GM23338 (cell line): ENCODE data around the gene TMEM191B. TPM values are rescaled to one million over a fixed set of nuclear protein-coding genes. Genes with fewer than 3 reads are reported as not detected.
"Not testable (repeated sequence)": the region's sequence is repeated elsewhere in the genome, so short reads cannot be mapped to it uniquely, and the experiment has no call there.

Source experiments
- ATAC-seq: fragments of 200-7000 bp; cut with Tn5 transposase; 3 replicates; pipeline ENCODE4 v1.9.1; 2020
- DNase-seq: peaks from one replicate; pipeline ENCODE4 v3.0.0-alpha.2; 2015; ENCODE audit warnings: low spot score
- H2AFZ ChIP-seq: fragments of 200-600 bp; sonication (generic); 2 replicates; pipeline ENCODE4 v1.8.0; 2016; ENCODE audit warnings: antibody characterized with exemption, mild to moderate bottlenecking, moderate library complexity
- H3F3A ChIP-seq: fragments of 200-600 bp; sonication (generic); replicated peaks from 2 replicates; pipeline ENCODE4 v1.8.0; 2017; ENCODE audit warnings: antibody characterized with exemption, mixed run types, low read depth
- H3K27ac ChIP-seq: fragments of 200-600 bp; sonication (generic); 2 replicates; pipeline ENCODE4 v1.6.1; 2016; ENCODE audit warnings: low read depth
- H3K27me3 ChIP-seq: fragments of 200-600 bp; sonication (generic); 2 replicates; pipeline ENCODE4 v1.8.0; 2016; ENCODE audit warnings: mild to moderate bottlenecking, mixed run types, moderate library complexity; ENCODE audit not compliant: insufficient read depth
- H3K36me3 ChIP-seq: fragments of 200-600 bp; sonication (generic); 2 replicates; pipeline ENCODE4 v1.8.0; 2016; ENCODE audit warnings: mild to moderate bottlenecking; ENCODE audit not compliant: insufficient read depth
- H3K4me1 ChIP-seq: fragments of 200-600 bp; sonication (generic); 2 replicates; pipeline ENCODE4 v1.8.0; 2016; ENCODE audit warnings: mild to moderate bottlenecking, moderate library complexity; ENCODE audit not compliant: insufficient read depth
- H3K4me2 ChIP-seq: fragments of 200-600 bp; sonication (generic); 2 replicates; pipeline ENCODE4 v1.7.1; 2017; ENCODE audit warnings: mixed run types
- H3K4me3 ChIP-seq: fragments of 200-600 bp; sonication (generic); 2 replicates; pipeline ENCODE4 v1.6.1; 2016; ENCODE audit warnings: mixed run types
- H3K79me2 ChIP-seq: fragments of 200-600 bp; sonication (generic); replicated peaks from 2 replicates; pipeline ENCODE4 v1.8.0; 2017; ENCODE audit warnings: mild to moderate bottlenecking; ENCODE audit not compliant: insufficient read depth
- H3K9me2 ChIP-seq: fragments of 200-600 bp; sonication (generic); 2 replicates; pipeline ENCODE4 v1.8.0; 2017; ENCODE audit not compliant: insufficient read depth
- H4K20me1 ChIP-seq: fragments of 200-600 bp; sonication (generic); replicated peaks from 2 replicates; pipeline ENCODE4 v1.8.0; 2017; ENCODE audit warnings: mild to moderate bottlenecking; ENCODE audit not compliant: insufficient read depth
- H3K27ac Mint-ChIP-seq: 2 replicates; pipeline ENCODE4 v1.8.0; 2020; ENCODE audit warnings: inconsistent platforms, mild to moderate bottlenecking, moderate library complexity, mixed read lengths
- H3K27me3 Mint-ChIP-seq: 3 replicates; pipeline ENCODE4 v1.8.0; 2022; ENCODE audit warnings: low read depth, mild to moderate bottlenecking, moderate library complexity, mixed read lengths, inconsistent platforms; ENCODE audit not compliant: insufficient read depth, poor library complexity
- H3K36me3 Mint-ChIP-seq: 3 replicates; pipeline ENCODE4 v1.8.0; 2021; ENCODE audit warnings: low read depth, mild to moderate bottlenecking, inconsistent platforms, moderate library complexity, mixed read lengths
- H3K4me1 Mint-ChIP-seq: 3 replicates; pipeline ENCODE4 v1.8.0; 2020; ENCODE audit warnings: mild to moderate bottlenecking, inconsistent platforms, mixed read lengths
- H3K4me3 Mint-ChIP-seq: 3 replicates; pipeline ENCODE4 v1.8.0; 2021; ENCODE audit warnings: moderate library complexity, mild to moderate bottlenecking, inconsistent platforms, mixed read lengths
- H3K9me3 Mint-ChIP-seq: 3 replicates; pipeline ENCODE4 v1.8.0; 2020; ENCODE audit warnings: moderate library complexity, mild to moderate bottlenecking, inconsistent platforms, mixed read lengths
- polyA plus RNA-seq: library from polyadenylated mRNA; unstranded; fragments of >200 nt; fragmentation: Nextera tagmentation; extraction: Ambion mirVana; gene quantifications from 2 replicates; pipeline ENCODE4 v1.2.1, GENCODE V29; 2016
- total RNA-seq: library from RNA; depleted of rRNA; stranded (reverse); fragments of >200 nt; shearing (Covaris generic); gene quantifications from 2 replicates; pipeline ENCODE4 v1.2.3, GENCODE V29; 2014

TMEM191B gene
- total and polyA plus RNA-seq, 2 experiments from 2014 or later: 3.6 to 5.3 TPM

DNA sequence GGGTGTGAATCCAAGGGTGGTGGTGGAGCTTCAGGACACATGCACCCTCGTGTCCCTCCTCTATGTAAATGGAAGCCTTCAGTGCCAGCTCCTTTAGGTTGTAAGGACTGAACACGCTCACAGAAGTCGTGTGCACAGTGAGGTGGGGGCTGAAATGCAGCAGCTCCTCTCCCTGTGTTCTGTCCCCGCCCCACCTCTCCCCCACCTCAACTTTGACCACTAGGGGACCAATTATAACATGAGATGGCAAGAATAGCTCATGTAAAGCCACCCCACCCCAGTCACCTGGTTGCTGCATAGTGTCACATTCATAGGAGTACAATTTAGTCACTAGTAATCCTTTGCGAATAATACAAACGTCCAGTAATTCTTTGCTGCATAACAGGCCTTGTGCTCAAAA, 4.8 kb upstream of the TMEM191B start:
- H2AFZ ChIP-seq, H3K9me3 Mint-ChIP-seq, DNase-seq, H3K27me3 Mint-ChIP-seq, H3K4me1 ChIP-seq, H3K27ac ChIP-seq, H3K36me3 ChIP-seq, H3K4me2 ChIP-seq, H3K4me3 Mint-ChIP-seq, H3K79me2 ChIP-seq, H3K36me3 Mint-ChIP-seq, H3K27ac Mint-ChIP-seq, H3K4me3 ChIP-seq, H3F3A ChIP-seq, H3K9me2 ChIP-seq, H3K27me3 ChIP-seq, H3K4me1 Mint-ChIP-seq, H4K20me1 ChIP-seq: not testable (repeated sequence)
- peak; percentile 36; the same call in 2 of the 3 replicates for ATAC-seq

- not testable (repeated sequence) for H3K36me3 ChIP-seq, H3K27me3 Mint-ChIP-seq, H3F3A ChIP-seq, H3K4me3 Mint-ChIP-seq, H3K4me1 ChIP-seq, H3K36me3 Mint-ChIP-seq, H3K4me2 ChIP-seq, DNase-seq, H3K27ac ChIP-seq, H3K4me3 ChIP-seq, H3K9me3 Mint-ChIP-seq, H3K27me3 ChIP-seq, H3K9me2 ChIP-seq, H3K27ac Mint-ChIP-seq, H3K79me2 ChIP-seq, H3K4me1 Mint-ChIP-seq, H4K20me1 ChIP-seq, H2AFZ ChIP-seq
- ATAC-seq: peak; percentile 32
Observed at GRCh38 chr22:18523328-18523727, 4.3 kb upstream of the TMEM191B start.

DNA sequence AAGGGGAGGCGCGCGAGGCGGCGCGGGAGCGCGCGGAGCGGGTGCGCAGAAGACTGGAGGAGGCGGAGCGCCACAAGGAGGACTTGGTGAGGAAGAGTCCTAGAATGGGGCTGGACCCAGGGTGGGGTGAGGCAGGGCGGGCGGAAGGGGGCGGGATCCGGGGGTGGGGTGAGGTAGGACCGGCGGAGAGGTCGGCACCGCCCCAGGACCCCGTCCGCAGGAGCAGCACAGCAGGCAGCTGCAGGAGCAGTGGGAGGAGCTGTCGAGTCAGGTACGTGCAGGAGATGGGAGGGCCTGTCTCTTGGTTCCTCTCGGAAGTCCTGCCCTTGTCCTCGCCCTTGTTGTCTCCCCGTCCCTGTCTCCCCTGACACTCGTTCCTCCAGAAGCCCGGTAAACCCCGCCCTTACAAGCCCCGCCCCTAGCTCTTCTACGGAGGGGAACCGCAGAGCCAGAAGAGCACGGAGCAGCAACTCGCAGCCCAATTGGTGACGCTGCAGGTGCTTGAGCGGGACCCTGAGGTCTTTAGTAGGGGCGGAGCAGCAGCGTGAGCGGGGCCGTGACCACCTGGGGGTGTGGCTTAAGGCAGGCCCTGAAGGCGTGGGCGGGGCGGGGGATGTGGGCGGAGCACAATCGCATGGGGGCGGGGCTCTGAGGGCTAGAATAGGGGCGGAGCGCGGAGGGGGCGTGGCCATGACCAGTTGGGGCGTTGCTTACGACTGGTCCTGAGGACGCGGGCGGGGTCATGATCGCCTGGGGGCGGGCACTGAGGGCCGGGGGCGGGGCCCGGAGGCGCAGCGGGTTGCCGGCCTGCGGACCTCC, 1.2 kb downstream of the TMEM191B start:
- not testable (repeated sequence) for H3K4me1 ChIP-seq, H3K9me3 Mint-ChIP-seq, H3K36me3 Mint-ChIP-seq, H2AFZ ChIP-seq, H4K20me1 ChIP-seq, H3K27me3 Mint-ChIP-seq, H3K9me2 ChIP-seq, H3K79me2 ChIP-seq, H3K27me3 ChIP-seq, H3F3A ChIP-seq, H3K27ac ChIP-seq, H3K36me3 ChIP-seq, H3K4me1 Mint-ChIP-seq, H3K4me2 ChIP-seq
- DNase-seq: peak; percentile 73
- H3K4me3 ChIP-seq: peak overlapping the region; percentile 45; the same call in 1 of the 2 replicates
- Mint-ChIP-seq H3K4me3 (peak overlapping the region; percentile 69; the same call in 2 of the 3 replicates), H3K27ac (peak overlapping the region; percentile 93)
- peak; percentile 76 for ATAC-seq

GRCh38 chr22:18529416-18530145, 2.0 kb downstream of the TMEM191B start:
- not testable (repeated sequence) for H3K4me1 Mint-ChIP-seq, H3K27me3 ChIP-seq, H4K20me1 ChIP-seq, H3K4me2 ChIP-seq, H3K27ac ChIP-seq, H2AFZ ChIP-seq, DNase-seq, H3K27ac Mint-ChIP-seq, H3K9me3 Mint-ChIP-seq, H3K9me2 ChIP-seq, H3K36me3 Mint-ChIP-seq, H3K79me2 ChIP-seq, H3K27me3 Mint-ChIP-seq, H3K4me1 ChIP-seq, H3K36me3 ChIP-seq, H3K4me3 Mint-ChIP-seq, H3F3A ChIP-seq
- peak; percentile 8 for ATAC-seq
- H3K4me3 ChIP-seq: peak overlapping the region; percentile 46; the same call in 1 of the 2 replicates

GRCh38 chr22:18533633-18534032, 6.0 kb downstream of the TMEM191B start:
- H2AFZ ChIP-seq, H3K9me2 ChIP-seq, H3K27ac ChIP-seq, H3K4me3 Mint-ChIP-seq, H3K4me1 Mint-ChIP-seq, H3K9me3 Mint-ChIP-seq, ATAC-seq, H3F3A ChIP-seq, H3K4me1 ChIP-seq, H3K36me3 Mint-ChIP-seq, DNase-seq, H3K27ac Mint-ChIP-seq, H3K36me3 ChIP-seq, H3K27me3 Mint-ChIP-seq, H3K27me3 ChIP-seq, H3K4me3 ChIP-seq, H3K79me2 ChIP-seq, H3K4me2 ChIP-seq, H4K20me1 ChIP-seq: not testable (repeated sequence)
